HFF-Myc (cell line): ENCODE measurements around the gene ROBO1.

Source experiments
- DNase-seq: peaks from one replicate; pipeline ENCODE4 v3.0.0-alpha.2; 2011; ENCODE audit warnings: low read depth; ENCODE audit errors: extremely low read depth
- H3K4me3 ChIP-seq: replicated peaks from 2 replicates; pipeline ENCODE4 v1.5.1; 2011; ENCODE audit warnings: low read depth, mild to moderate bottlenecking, control low read depth, low read length
- TF ChIP-seq, protein P1 (sequence below): IDR thresholded peaks from 2 replicates; pipeline ENCODE4 v1.5.1; 2012; ENCODE audit warnings: mild to moderate bottlenecking, low read depth, low read length, control low read depth; ENCODE audit errors: missing control alignments

Gene ROBO1

DNA sequence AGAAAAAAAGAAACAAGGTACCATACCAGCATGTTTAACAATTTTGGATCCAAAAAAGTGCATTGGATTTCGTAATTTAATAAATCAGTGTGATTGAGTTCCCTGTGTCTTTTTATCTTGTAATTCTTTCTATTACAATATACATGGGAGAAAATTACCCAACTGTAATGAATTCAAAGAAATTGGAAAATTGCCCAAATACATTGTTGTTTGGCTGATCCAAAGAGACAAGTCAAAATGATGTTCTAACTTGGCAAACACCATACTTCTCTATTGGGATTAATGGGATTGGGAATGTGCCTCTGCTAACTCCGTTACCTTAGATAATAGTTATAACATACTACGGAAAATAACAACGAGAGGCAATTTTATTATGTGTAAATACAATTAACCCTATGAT, 1097.1 kb downstream of the ROBO1 start:
- TF ChIP-seq, protein P1, sequence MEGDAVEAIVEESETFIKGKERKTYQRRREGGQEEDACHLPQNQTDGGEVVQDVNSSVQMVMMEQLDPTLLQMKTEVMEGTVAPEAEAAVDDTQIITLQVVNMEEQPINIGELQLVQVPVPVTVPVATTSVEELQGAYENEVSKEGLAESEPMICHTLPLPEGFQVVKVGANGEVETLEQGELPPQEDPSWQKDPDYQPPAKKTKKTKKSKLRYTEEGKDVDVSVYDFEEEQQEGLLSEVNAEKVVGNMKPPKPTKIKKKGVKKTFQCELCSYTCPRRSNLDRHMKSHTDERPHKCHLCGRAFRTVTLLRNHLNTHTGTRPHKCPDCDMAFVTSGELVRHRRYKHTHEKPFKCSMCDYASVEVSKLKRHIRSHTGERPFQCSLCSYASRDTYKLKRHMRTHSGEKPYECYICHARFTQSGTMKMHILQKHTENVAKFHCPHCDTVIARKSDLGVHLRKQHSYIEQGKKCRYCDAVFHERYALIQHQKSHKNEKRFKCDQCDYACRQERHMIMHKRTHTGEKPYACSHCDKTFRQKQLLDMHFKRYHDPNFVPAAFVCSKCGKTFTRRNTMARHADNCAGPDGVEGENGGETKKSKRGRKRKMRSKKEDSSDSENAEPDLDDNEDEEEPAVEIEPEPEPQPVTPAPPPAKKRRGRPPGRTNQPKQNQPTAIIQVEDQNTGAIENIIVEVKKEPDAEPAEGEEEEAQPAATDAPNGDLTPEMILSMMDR, result no peak
- DNase-seq, result no peak
- no peak overlapping the region for H3K4me3 ChIP-seq

DNA sequence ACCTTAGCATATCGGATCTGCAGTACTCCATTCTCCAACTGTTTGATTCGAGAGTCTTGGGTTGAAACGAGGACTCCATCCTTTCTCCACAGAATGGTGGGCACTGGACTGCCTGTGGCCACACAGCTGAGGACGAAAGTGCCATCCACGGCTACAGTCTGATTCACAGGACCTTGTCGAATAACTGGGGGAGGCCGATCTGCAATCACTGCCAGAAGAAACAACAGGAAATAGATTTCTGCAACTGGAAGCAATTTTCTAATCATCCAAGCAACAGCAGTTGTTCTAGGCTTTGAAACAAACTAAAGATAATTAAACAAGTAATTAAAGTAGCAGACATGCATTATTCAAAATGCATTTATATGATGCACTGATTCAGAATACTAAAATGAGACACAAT, 1097.7 kb downstream of the ROBO1 start:
- H3K4me3 ChIP-seq, result no peak overlapping the region
- TF ChIP-seq, protein P1, result no peak
- no peak for DNase-seq

DNA sequence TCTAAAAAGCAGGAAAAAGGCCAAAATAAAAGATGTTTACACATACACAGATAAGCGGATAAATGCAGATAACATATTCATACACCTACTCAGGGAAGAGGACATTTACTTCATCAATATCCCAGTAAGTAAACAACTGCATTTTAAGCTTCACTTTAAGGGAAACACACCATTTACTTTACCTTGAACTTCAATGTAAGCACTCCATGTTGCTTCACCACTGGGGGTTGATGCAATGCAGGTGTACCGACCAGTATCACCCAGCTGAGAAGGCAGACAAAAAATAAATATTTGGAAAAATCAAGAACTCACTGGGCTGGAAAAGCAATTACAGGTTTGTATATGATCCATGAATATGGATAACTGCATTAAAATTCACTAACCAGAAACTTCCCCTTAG, 1099.5 kb downstream of the ROBO1 start:
- no peak overlapping the region for H3K4me3 ChIP-seq
- no peak for DNase-seq
- TF ChIP-seq, protein P1, result no peak

DNA sequence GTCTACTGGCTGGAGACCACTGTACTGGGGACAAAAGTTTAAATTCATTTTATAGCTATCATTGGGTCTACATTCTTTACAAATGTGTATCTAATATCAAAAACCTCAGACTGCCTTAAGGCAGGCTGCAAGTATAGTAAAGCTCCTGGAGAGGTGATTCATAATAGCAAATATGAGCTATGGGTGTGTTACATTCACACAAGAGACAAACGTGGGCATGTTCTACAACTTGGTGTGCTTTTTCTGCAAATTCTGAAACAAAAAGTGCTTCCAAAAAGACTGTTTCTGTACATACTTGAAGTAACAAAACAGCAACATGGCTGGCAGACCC, 1101.4 kb downstream of the ROBO1 start:
- TF ChIP-seq, protein P1, result no peak
- peak; percentile 21 for DNase-seq
- no peak overlapping the region for H3K4me3 ChIP-seq

DNA sequence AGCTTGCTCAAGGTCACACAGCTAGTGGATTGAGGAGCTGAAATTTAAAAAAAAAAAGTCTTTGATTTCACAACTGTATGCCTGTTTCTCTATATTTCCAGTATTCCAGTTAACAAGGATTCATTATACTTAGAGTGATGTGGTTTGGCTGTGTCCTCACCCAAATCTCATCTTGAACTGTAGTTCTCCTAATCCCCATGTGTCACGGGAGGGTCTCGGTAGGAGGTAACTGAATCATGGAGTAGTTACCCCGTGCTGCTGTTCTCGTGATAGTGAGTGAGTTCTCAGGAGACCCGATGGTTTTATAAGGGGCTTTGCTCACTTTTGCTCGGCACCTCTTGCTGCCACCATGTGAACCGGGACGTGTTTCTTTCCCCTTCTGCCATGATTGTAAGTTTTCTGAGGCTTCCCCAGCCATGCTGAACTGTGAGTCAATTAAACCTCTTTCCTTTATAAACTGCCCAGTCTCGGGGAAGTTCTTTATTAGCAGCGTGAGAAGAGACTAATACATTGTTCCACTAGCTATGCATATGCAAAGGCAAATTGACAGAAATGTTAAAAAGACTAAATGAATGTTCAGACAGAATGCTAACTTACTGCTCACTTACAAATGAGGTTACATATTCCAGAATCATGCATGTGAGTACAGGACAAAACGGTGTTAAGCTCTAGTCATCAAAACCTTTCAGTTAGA, 1101.9 kb downstream of the ROBO1 start:
- no peak for DNase-seq
- TF ChIP-seq, protein P1, result no peak
- no peak overlapping the region for H3K4me3 ChIP-seq

DNA sequence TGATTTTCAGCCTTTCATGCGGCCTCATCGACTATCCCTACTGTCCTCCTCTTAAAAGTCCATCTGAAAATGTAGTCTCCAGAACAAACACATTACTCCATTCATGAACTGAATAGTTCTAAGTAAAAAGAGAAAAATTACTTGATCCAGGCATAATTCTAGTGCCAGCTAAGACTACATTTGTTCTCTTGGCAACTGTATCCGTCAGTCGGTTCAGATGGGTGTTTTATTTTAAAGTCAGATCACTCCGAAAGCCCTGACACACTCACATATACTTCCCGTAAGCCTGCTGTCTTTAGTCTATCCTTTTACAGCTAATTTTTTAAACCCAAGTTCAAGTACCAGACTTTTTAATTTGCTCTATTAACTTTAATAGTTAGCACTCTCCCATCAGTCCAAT, 1102.7 kb downstream of the ROBO1 start:
- no peak overlapping the region for H3K4me3 ChIP-seq
- TF ChIP-seq, protein P1, result no peak
- DNase-seq, result no peak

DNA sequence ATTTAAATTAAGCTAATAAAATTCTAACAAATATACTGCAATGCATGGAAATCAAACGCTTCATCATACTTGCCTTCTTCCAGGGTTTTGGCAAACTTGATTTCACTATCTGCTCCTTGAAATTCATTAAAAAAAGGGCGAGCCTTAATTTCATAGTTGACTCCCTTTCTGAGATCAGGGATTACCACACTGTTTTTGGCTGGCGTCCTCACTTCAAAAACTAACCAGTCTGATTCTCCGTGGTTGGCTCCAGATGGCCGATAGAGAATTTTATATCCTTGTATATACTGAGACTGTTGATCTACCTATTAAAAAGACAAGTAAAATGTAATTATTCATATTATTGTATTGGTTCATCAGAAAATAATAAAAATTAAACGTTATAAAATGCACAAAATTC, 1106.8 kb downstream of the ROBO1 start:
- TF ChIP-seq, protein P1, result no peak
- no peak overlapping the region for H3K4me3 ChIP-seq
- DNase-seq, result no peak
